ENCODE results near the gene CHURC1. TPM values are rescaled to one million over a fixed set of nuclear protein-coding genes. Genes with fewer than 3 reads are reported as not detected.

The CHURC1 gene
- total and polyA plus RNA-seq, 3 donors from 2014 or later: 53.5 to 62.8 (median 55.7) TPM

DNA sequence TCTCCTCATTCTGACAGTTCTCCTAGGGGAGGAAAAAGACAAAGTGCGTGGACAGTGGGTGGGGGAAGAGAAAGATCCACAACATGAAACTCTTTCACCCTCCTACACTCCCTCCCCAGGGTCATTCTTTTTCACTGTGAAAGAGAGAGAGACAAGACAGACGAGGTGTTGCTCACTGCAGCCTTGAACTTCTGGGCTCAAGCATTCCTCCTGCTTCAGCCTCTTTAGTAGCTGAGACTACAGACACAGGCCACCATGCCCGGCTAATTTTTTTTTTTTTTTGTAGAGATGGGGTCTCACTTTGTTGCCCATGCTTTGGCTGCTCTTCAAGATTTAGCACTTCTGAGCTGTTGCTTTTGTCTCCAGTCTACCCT lies 25.5 kb downstream of the CHURC1 start:
- no peaks in the 10 kb centered on the region for H3K36me3 ChIP-seq (ENCODE audit: low read depth, missing control alignments)
- no peak for DNase-seq
- TF ChIP-seq POLR2A (IDR thresholded peaks at IDR 0.05): no peak
- TF ChIP-seq, protein P1, sequence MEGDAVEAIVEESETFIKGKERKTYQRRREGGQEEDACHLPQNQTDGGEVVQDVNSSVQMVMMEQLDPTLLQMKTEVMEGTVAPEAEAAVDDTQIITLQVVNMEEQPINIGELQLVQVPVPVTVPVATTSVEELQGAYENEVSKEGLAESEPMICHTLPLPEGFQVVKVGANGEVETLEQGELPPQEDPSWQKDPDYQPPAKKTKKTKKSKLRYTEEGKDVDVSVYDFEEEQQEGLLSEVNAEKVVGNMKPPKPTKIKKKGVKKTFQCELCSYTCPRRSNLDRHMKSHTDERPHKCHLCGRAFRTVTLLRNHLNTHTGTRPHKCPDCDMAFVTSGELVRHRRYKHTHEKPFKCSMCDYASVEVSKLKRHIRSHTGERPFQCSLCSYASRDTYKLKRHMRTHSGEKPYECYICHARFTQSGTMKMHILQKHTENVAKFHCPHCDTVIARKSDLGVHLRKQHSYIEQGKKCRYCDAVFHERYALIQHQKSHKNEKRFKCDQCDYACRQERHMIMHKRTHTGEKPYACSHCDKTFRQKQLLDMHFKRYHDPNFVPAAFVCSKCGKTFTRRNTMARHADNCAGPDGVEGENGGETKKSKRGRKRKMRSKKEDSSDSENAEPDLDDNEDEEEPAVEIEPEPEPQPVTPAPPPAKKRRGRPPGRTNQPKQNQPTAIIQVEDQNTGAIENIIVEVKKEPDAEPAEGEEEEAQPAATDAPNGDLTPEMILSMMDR (IDR thresholded peaks at IDR 0.05): no peak
- H3K4me3 ChIP-seq: no peak overlapping the region
- no peak overlapping the region for H3K27ac ChIP-seq
- intact Hi-C loops (cut with DNase I; ENCODE audit: low total_unique reads): no loop called here
- peaks cover 25% of the 10 kb centered on the region for H3K4me1 ChIP-seq
- WGBS, 2 donors: 26 to 42% methylated on average over 3 of the region's 3 CpGs
- no peaks in the 10 kb centered on the region for H3K27me3 ChIP-seq
- H3K9me3 ChIP-seq: no peaks in the 10 kb centered on the region

DNA sequence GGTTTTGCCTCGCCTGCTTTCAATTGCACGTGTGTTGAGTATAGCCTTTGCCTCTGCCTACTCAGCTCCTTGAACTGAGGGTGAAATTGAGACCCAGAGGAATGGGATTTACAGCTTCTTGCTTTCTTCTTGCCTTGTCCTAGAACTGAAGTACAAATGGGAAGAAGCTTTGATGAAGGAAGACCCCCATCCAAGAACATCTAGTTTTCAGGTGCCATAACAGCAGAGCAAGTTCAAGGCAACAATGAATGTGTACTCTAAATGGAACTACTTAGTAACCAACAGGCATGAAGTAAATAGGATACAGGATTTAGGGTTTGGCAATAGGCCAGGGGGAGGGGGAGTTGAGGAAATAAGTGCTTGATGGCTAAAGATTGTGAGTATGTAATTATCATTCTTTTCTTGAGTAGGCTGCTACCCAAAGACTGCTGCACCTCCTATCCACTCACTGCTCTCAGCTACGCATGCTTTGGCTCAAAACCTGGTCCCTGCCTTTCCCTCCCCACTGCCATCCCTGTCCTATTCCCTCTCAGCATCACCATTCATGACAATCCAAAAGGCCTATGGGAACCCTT lies 26.2 kb downstream of the CHURC1 start:
- no peak for DNase-seq
- peaks cover 20% of the 10 kb centered on the region for H3K4me1 ChIP-seq
- no peaks in the 10 kb centered on the region for H3K27me3 ChIP-seq
- WGBS, 2 donors: 93 to 95% methylated on average over 3 of the region's 3 CpGs
- H3K4me3 ChIP-seq: no peak overlapping the region
- no peak overlapping the region for H3K27ac ChIP-seq
- H3K9me3 ChIP-seq: no peaks in the 10 kb centered on the region
- H3K36me3 ChIP-seq (ENCODE audit: low read depth, missing control alignments): no peaks in the 10 kb centered on the region
- intact Hi-C loops (cut with DNase I; ENCODE audit: low total_unique reads): no loop called here
- TF ChIP-seq POLR2A (IDR thresholded peaks at IDR 0.05): no peak
- TF ChIP-seq, protein P1 (IDR thresholded peaks at IDR 0.05): no peak

DNA sequence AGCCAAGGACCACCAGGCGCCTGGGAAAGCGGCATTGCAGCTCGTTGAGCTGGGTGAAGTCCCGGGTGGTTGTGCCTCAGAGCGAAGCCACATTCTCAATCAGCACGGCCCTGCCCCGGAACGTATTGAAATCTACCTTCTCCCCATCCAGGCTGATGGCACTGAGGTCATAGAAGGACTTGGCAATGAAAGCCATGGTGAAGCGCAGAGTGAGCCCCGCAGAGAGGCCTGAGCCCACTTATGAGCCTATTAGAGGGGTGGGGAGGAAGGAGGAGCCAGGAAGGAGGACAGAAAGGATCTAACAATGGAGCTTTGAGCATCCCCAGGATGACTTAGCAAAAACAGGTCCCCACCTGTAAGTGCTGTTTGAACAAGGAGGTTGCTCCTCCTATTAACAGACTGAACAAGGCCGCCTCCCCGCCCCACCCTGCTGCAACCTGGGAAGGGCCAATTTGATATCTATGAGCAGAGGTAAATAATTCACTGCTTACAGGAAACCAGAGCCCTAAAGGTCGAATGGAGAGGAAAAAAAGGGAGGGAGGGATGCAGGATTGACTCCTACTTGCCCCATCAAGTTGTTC lies 28.4 kb downstream of the CHURC1 start, which contains the start of gene GPX2:
Gene GPX2, minus strand, starts transcription at position 215 of the 581 bp plus-strand sequence. Its CDS starts 19 bp downstream, at position 196.
- H3K27ac ChIP-seq: no peak within 1 kb of the TSS
- no peak within 1 kb of the TSS for H3K4me3 ChIP-seq
- TF ChIP-seq POLR2A (IDR thresholded peaks at IDR 0.05): no peak
- TF ChIP-seq, protein P1 (IDR thresholded peaks at IDR 0.05): no peak
- peaks cover 7% of the 10 kb centered on the region for H3K4me1 ChIP-seq
- H3K36me3 ChIP-seq (ENCODE audit: low read depth, missing control alignments): no peaks in the 10 kb centered on the region
- intact Hi-C loops (cut with DNase I; ENCODE audit: low total_unique reads): no loop called here
- 87 to 89% methylated on average over 13 of the region's 13 CpGs for WGBS, 2 donors
- H3K9me3 ChIP-seq: no peaks in the 10 kb centered on the region
- H3K27me3 ChIP-seq: no peaks in the 10 kb centered on the region
- no peak for DNase-seq

DNA sequence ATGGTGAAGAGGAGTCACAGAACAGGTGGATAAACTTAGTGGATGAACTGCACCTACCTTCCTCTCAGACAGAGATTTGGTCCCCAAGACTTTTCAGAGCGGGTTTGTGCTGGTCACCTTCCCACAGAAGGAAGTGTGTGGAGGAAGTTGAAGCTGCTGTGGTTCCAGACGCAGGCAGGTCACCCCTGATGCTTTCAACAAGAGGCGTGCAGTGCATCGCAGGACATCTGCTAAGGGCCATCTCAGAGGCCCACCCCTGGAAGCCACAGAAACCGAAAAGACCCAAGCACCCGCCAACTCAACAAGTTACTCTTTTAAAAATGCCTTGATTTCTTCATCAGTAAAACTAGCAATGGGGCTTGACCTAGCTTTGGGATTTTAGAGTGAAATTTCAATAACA lies 29.3 kb downstream of the CHURC1 start:
- no peak for DNase-seq
- no peak overlapping the region for H3K4me3 ChIP-seq
- no peak overlapping the region for H3K27ac ChIP-seq
- 79 to 84% methylated on average over 6 of the region's 6 CpGs for WGBS, 2 donors
- no peaks in the 10 kb centered on the region for H3K36me3 ChIP-seq (ENCODE audit: low read depth, missing control alignments)
- H3K27me3 ChIP-seq: no peaks in the 10 kb centered on the region
- peaks cover 7% of the 10 kb centered on the region for H3K4me1 ChIP-seq
- intact Hi-C loops (cut with DNase I; ENCODE audit: low total_unique reads): no loop called here
- no peaks in the 10 kb centered on the region for H3K9me3 ChIP-seq
- TF ChIP-seq POLR2A (IDR thresholded peaks at IDR 0.05): no peak
- TF ChIP-seq, protein P1 (IDR thresholded peaks at IDR 0.05): no peak

DNA sequence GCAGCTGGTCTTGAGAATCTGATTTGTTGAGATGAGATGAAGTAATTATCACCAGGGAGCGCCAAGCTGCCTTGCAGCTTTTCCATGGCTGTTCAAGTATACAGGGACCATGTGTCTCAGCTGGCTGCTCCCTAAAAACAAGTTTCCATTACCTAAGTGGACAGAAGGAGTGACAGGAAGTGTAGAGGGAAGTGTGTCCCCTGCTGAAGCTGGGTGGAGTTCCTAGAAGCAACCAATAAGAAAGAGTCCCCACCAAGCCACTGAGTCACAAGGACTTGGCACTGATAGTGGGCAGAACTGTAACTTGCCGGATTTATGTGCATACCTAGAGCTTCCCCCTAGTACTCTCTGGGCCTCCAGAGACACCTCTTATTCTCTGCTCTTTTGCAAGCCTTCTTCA lies 29.8 kb downstream of the CHURC1 start:
- WGBS, 2 donors: 86 to 91% methylated on average over 2 of the region's 2 CpGs
- TF ChIP-seq, protein P1 (IDR thresholded peaks at IDR 0.05): no peak
- no peak for TF ChIP-seq POLR2A (IDR thresholded peaks at IDR 0.05)

More for the DNA sequence above, 29.8 kb downstream of the CHURC1 start:
- no peak overlapping the region for H3K4me3 ChIP-seq
- H3K4me1 ChIP-seq: peaks cover 7% of the 10 kb centered on the region
- intact Hi-C loops (cut with DNase I; ENCODE audit: low total_unique reads): no loop called here
- no peak for DNase-seq
- no peak overlapping the region for H3K27ac ChIP-seq
- no peaks in the 10 kb centered on the region for H3K27me3 ChIP-seq
- no peaks in the 10 kb centered on the region for H3K9me3 ChIP-seq
- H3K36me3 ChIP-seq (ENCODE audit: low read depth, missing control alignments): no peaks in the 10 kb centered on the region

Measured in testis (tissue), 3 donors.